ENCODE results near the gene HTR2C.

The HTR2C gene

DNA sequence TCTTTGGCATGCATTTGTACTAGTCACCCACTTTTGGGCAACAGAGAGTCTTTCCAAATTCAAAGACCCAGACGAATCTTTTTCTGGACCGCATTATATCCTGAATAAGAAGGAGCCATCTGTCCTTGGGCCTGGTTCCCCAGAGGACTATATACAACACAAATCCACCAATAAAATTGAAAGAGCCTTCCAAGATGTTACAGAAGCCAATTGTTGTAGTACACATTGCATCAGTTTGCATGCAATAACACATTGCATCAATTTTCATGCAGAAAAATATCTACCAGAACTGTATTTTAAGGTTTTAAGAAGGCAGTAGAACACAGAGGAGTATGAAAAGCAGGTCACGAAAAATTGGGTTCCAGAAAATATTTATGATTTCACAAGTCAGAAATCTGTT, 203.2 kb downstream of the HTR2C start:
- no peak for DNase-seq (ENCODE audit: low read depth)
- H3K4me3 ChIP-seq (ENCODE audit: low read depth, low read length), result no peak overlapping the region
- TF ChIP-seq, protein P1, sequence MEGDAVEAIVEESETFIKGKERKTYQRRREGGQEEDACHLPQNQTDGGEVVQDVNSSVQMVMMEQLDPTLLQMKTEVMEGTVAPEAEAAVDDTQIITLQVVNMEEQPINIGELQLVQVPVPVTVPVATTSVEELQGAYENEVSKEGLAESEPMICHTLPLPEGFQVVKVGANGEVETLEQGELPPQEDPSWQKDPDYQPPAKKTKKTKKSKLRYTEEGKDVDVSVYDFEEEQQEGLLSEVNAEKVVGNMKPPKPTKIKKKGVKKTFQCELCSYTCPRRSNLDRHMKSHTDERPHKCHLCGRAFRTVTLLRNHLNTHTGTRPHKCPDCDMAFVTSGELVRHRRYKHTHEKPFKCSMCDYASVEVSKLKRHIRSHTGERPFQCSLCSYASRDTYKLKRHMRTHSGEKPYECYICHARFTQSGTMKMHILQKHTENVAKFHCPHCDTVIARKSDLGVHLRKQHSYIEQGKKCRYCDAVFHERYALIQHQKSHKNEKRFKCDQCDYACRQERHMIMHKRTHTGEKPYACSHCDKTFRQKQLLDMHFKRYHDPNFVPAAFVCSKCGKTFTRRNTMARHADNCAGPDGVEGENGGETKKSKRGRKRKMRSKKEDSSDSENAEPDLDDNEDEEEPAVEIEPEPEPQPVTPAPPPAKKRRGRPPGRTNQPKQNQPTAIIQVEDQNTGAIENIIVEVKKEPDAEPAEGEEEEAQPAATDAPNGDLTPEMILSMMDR (IDR thresholded peaks at IDR 0.05; ENCODE audit: low read depth, low read length, missing control alignments), result no peak
- in situ Hi-C loops (cut with HindIII; ENCODE audit: low sequenced_read_pairs), result no loop called here

DNA sequence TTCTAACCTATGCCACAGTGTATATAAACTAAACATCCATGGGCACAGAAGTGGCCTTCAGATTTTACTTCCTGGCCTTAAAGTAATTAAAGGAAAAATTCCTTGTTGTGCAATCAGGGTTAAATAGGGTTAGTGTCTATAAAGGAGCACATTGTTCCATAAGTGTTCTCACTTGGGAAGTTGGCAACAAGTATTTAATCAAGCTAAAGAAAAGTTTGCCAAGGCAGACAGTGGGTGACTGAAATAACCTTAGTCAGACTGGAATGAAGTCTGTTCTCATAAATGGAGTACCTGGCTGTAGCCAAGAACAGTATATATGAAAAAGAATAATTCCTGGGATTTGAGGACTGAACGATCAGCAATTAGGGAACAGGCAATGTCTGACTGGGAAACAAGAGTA, 213.6 kb downstream of the HTR2C start:
- no peak for DNase-seq (ENCODE audit: low read depth)

DNA sequence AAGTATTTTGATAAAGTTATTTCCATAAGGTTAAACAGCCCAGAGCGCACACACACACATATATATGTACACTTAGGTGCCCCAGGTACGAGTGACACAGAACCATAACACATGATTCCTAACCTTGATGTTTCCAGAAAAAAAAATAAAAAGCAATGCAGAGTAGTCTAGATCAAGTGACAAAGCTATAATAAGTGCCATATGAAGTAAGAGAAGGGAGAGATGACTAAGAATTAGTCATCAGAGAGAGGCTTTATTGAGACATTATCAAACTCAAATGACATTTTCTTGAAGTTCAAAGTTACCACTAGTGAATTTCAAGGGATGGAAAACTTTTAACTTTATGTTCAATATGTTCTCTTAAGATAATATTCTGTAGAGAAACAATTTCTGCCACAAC, 215.0 kb downstream of the HTR2C start:
- no peak for DNase-seq (ENCODE audit: low read depth)
- TF ChIP-seq, protein P1 (IDR thresholded peaks at IDR 0.05; ENCODE audit: low read depth, low read length, missing control alignments), result no peak
- in situ Hi-C loops (cut with HindIII; ENCODE audit: low sequenced_read_pairs), result no loop called here
- no peak overlapping the region for H3K4me3 ChIP-seq (ENCODE audit: low read depth, low read length)

More for the DNA sequence above, 213.6 kb downstream of the HTR2C start:
- in situ Hi-C loops (cut with HindIII; ENCODE audit: low sequenced_read_pairs), result no loop called here
- no peak overlapping the region for H3K4me3 ChIP-seq (ENCODE audit: low read depth, low read length)
- TF ChIP-seq, protein P1 (IDR thresholded peaks at IDR 0.05; ENCODE audit: low read depth, low read length, missing control alignments), result no peak

DNA sequence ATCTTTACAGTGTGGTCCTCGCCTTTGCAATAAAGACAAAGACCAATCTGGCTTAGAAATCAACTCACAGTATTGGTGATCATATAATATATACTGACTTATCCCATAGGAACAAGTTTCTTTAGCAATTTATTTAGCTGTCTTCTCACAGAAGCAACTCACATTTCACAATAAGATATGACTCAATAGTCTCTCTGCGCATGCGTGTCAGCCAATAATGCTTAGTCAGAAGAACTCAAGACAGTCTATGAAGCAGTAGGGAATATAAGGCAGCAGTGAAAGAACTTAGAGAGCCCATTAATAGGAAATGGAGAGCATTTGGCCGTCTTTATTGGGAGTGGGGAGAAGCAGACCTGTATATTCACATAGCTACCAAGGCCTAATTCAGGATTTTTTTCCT, 216.8 kb downstream of the HTR2C start:
- TF ChIP-seq, protein P1 (IDR thresholded peaks at IDR 0.05; ENCODE audit: low read depth, low read length, missing control alignments), result no peak

GRCh38 chrX:114819509-114819908, 235.6 kb downstream of the HTR2C start:
- no peak for DNase-seq (ENCODE audit: low read depth)
- TF ChIP-seq, protein P1 (IDR thresholded peaks at IDR 0.05; ENCODE audit: low read depth, low read length, missing control alignments), result no peak
- H3K4me3 ChIP-seq (ENCODE audit: low read depth, low read length), result no peak overlapping the region
- in situ Hi-C loops (cut with HindIII; ENCODE audit: low sequenced_read_pairs), result no loop called here

More for the DNA sequence above, 216.8 kb downstream of the HTR2C start:
- H3K4me3 ChIP-seq (ENCODE audit: low read depth, low read length), result no peak overlapping the region
- in situ Hi-C loops (cut with HindIII; ENCODE audit: low sequenced_read_pairs), result no loop called here
- DNase-seq (ENCODE audit: low read depth), result no peak

- in situ Hi-C loops (cut with HindIII; ENCODE audit: low sequenced_read_pairs), result no loop called here
- H3K4me3 ChIP-seq (ENCODE audit: low read depth, low read length), result no peak overlapping the region
- no peak for DNase-seq (ENCODE audit: low read depth)
- TF ChIP-seq, protein P1 (IDR thresholded peaks at IDR 0.05; ENCODE audit: low read depth, low read length, missing control alignments), result no peak
Observed at GRCh38 chrX:114841051-114841450, 257.2 kb downstream of the HTR2C start.

DNA sequence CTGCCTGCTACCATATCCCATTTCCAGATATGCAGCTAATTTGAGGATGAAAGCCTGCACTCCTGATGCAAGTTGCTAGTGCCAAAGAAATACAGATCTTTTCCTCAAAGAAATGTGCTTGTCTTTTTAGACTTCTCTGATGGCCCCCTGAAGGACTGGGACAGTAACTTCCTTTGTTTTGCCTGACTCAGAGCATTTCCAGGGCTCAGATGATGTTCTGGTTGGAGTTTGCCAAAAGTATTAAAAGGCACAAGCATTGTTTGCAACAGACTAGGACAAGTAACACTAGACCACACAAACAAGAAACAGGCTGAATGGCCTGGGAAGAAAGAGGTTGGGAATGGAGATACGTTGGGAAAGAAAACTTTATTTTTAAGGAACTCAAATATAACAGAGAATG, 258.3 kb downstream of the HTR2C start:
- DNase-seq (ENCODE audit: low read depth), result no peak
- in situ Hi-C loops (cut with HindIII; ENCODE audit: low sequenced_read_pairs), result no loop called here
- no peak overlapping the region for H3K4me3 ChIP-seq (ENCODE audit: low read depth, low read length)
- TF ChIP-seq, protein P1 (IDR thresholded peaks at IDR 0.05; ENCODE audit: low read depth, low read length, missing control alignments), result no peak

Data from astrocyte of the cerebellum (primary cell).